Jurkat, Clone E6-1 (cell line): ENCODE measurements around the gene ALG5.

Experiments
- DNase-seq: peaks from one replicate; pipeline ENCODE4 v3.0.0-alpha.2; 2011; ENCODE audit warnings: low read depth, low spot score
- H3K4me3 ChIP-seq: 2 replicates; pipeline ENCODE4 v1.5.1; 2011; ENCODE audit warnings: mild to moderate bottlenecking, low read length, control low read depth, moderate library complexity

ALG5 gene

DNA sequence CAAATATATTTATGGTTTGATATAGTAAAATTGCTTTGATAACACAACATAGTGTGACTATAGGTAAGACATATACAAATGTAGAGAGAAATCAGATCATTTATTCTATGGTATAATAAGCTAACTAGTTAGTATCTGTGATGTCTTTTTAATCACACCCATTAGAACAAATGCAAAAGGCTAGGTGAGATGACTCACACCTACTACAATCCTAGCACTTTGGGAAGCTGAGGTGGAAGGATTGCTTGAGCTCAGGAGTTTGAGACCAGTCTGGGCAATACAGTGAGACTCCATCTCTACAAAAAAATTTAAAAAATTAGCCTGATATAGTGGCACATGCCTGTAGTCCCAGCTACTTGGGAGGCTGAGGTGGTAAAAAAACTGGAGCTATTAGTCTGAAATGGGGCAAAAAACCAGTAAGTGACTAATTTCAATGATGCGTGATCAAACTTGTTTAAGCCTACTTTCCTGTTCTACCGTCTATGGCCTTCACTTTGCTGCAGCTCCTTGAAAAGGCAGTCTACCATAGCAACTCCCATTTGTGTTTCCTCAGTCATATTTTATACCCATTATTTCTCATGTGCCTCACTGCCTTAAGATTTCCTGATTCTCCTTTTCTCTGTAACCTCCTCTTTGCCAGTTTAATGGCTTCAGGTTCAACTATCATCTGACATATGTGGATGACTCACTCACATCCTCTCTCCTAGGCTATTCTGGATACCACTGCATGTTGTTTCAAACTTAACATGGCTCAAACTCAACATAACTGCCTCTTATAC, 12.5 kb downstream of the ALG5 start:
- DNase-seq: no peak
- H3K4me3 ChIP-seq: no peak overlapping the region

- peak; percentile 43 for DNase-seq
- no peak overlapping the region for H3K4me3 ChIP-seq
These were observed 17.9 kb downstream of the ALG5 start for GRCh38 chr13:36981156-36981743.

DNA sequence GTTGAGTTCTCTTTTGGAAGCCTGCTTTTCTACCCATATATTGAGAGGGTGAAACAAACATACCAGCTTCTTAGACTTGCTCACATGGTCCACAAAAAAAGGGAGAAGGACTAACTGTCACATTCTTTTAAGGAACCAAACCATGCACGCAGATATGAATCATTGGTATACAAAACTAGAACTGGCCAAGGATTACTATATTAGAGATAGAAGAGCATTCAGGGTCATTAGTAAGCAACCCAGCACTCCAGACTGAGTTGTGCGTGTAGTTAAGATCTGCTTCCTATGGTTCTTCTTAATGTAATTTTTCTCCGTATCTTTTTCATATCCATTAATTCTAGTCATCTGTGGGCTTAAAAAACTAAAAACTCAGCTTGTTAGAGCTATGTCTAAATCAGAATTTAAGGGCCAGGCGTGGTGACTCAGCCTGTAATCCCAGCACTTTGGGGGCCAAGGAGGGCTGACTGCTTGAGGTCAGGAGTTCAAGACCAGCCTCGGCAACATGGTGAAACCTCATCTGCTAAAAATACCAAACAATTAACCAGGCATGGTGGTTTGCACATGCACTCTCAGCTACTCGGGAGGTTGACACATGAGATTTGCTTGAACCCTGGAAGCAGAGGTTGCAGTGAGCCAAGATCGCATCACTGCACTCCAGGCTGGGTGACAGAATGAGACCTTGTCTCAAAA, 19.6 kb downstream of the ALG5 start:
- no peak overlapping the region for H3K4me3 ChIP-seq
- DNase-seq: no peak

GRCh38 chr13:36975172-36975571, 24.0 kb downstream of the ALG5 start:
- no peak overlapping the region for H3K4me3 ChIP-seq
- peak; percentile 39 for DNase-seq

DNA sequence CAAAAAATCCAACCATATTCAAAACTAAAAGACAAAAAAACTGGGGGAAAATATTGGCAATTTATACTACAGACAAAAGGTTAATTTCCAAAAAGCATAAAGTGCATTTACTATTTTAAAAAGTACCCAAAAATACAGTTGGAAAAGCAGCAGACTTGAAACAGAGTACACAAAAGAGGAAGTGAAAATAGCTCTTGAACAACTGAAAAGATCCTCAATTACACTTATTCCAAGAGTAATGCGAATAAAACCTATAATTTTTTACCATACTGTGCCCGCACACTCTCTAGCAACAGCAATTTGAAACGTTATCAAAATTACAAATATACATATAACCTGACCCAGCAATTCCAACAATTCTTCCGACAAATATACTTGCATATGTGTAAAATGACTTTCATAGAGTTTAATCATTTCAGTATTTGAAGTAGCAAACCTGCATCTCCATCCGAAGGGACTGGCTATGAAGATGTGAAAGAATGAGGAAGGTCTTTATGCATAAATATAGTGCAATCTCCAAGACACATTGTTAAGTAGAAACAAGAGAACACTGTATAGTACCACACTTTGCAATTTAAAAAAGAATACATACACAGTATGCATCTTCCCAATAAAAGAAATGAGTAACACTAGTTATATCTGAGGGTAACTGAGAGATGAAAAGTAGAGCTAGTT, 25.4 kb downstream of the ALG5 start:
- H3K4me3 ChIP-seq: no peak overlapping the region
- DNase-seq: no peak

GRCh38 chr13:36973009-36973408, 26.1 kb downstream of the ALG5 start:
- H3K4me3 ChIP-seq: no peak overlapping the region

DNA sequence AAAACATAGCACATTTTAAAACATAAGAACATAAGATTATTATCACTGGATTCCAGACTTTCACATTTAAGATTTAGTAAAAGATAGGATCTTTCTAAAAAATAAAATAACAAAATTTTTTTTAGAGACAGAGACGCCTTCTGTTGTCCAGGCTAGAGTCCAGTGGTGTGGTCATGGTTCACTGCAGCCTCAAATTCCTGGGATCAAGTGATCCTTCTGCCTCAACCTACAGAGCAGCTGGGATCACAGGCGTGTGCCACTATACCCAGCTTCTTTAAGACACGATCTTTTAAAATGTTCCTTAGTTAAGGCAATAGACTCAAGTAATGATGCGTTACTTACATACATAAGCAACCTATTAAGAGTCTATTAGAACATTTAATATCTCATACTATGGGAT, 32.7 kb downstream of the ALG5 start:
- DNase-seq: no peak

More at GRCh38 chr13:36973009-36973408, 26.1 kb downstream of the ALG5 start:
- no peak for DNase-seq

GRCh38 chr13:36965767-36966166, 33.4 kb downstream of the ALG5 start:
- H3K4me3 ChIP-seq: no peak overlapping the region
- DNase-seq: no peak

More for the DNA sequence above, 32.7 kb downstream of the ALG5 start:
- no peak overlapping the region for H3K4me3 ChIP-seq

GRCh38 chr13:36959456-36960116, 39.6 kb downstream of the ALG5 start:
- no peak for DNase-seq
- no peak overlapping the region for H3K4me3 ChIP-seq

GRCh38 chr13:36954542-36954941, 44.6 kb downstream of the ALG5 start:
- H3K4me3 ChIP-seq: no peak overlapping the region

GRCh38 chr13:36950920-36951319, 48.2 kb downstream of the ALG5 start:
- DNase-seq: no peak
- H3K4me3 ChIP-seq: no peak overlapping the region

More at GRCh38 chr13:36954542-36954941, 44.6 kb downstream of the ALG5 start:
- DNase-seq: no peak

DNA sequence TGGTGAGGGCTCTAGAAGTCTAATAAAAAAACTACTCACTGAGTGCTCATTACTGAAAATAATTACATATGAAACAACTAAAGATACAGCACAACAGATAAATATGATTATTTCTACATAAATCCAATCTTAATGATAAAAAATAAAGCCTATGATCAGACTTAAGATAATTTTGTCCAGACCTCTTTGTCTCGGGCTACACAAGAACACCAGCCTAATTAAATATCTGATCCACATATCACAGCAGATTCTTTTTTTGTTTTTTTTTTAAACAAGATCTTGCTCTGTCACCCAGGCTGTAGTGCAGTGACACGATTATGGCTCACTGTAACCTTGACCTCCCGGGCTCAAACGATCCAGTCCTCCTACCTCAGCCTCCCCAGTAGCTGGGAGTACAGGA, 48.8 kb downstream of the ALG5 start:
- no peak overlapping the region for H3K4me3 ChIP-seq
- no peak for DNase-seq

- DNase-seq: no peak
These were observed 54.1 kb downstream of the ALG5 start for GRCh38 chr13:36945078-36945477.

DNA sequence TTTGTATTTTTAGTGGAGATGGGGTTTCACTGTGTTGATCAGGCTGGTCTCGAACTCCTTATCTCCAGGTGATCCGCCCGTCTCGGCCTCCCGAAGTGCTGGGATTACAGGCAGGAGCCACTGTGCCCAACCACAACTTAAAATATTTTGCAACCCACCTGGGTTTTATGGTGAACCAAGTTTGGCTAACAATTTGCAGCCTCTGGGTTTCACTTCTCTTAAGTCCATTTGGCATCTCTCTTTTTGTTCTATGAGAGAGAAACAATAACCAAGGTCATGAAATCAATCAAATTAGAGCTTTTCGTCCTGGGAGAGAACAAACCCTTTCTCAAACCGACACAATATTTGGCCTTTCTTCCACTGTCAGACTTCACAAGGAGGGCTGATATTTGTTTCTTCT, 73.5 kb downstream of the ALG5 start:
- no peak overlapping the region for H3K4me3 ChIP-seq
- DNase-seq: no peak

More at GRCh38 chr13:36945078-36945477, 54.1 kb downstream of the ALG5 start:
- H3K4me3 ChIP-seq: no peak overlapping the region

DNA sequence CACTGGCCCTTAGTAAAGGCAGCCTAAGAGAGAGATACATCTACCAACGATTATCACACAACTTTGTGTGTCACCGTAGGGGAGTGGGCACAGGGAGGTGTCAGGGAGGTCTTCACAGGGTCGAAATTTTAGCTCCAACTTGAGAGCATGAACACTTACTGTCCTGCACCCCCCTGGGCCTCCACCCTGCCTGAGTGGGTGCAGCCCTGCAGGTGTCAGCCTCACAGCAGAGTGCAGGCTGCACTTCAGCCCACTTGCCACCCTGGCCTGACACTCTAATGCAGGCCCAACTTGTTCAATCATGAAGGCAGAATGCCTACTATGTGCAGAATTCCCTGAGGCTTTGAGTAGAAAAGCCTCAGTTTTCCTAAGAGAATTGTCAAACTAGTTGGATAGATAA, 75.1 kb downstream of the ALG5 start:
- DNase-seq: no peak
- H3K4me3 ChIP-seq: no peak overlapping the region

DNA sequence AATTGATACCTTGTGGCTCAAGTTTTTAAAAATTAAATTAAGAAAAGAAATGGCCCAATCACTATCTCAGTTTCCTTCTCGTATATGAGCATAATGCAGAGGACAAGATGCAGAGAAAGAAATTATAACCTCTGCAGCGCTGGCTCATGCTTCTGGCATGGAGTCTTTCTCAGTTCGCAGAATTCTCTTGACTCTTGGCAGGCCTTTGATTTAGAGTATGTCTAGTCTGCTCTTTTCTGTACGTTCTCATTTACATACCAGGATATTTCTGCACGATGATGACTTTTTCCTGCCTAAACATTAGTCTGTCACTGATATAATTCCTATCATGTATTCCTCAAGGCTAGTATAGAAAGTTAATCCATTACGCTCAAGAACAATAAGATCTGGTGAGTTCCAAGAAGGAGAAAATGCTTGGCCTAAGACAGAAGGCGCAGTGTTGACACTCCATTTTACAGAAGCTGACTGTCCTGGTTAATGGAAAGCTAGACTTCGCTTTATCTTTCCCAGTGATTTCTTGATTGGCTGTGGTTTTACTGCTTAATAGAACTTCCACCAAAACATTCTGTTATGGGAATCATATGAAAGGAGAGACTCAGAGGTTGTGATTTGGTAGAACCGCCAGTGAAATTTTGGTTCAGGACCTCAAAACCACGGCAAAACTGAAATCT, 77.4 kb downstream of the ALG5 start:
- no peak for DNase-seq
- no peak overlapping the region for H3K4me3 ChIP-seq

DNA sequence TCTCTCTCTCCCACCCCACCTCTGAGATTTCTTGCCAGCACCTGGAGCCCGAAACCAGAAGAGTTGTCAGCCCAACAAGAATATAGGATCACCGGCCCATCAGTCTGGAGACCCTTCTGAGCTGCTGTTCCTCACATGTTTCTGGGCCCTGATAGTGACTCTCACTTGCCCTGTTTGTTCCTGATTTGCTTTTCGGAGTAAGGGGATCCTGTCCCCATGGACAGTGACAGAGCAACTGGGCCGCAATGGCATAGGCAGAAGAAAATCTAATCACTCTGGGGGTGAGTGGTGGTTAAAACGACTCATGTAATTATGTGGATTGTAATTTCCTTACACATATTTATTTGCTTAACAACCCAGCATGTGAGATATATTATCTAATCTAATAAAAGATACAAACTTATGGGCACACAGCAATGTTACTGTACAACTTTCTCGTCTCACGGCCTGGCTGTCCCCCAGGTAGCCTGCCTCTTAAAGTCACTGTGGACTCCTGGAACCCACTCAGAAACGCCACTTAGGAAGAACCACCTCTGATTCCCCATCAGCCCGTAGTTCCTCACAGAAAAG, 78.4 kb downstream of the ALG5 start:
- no peak for DNase-seq
- H3K4me3 ChIP-seq: no peak overlapping the region

DNA sequence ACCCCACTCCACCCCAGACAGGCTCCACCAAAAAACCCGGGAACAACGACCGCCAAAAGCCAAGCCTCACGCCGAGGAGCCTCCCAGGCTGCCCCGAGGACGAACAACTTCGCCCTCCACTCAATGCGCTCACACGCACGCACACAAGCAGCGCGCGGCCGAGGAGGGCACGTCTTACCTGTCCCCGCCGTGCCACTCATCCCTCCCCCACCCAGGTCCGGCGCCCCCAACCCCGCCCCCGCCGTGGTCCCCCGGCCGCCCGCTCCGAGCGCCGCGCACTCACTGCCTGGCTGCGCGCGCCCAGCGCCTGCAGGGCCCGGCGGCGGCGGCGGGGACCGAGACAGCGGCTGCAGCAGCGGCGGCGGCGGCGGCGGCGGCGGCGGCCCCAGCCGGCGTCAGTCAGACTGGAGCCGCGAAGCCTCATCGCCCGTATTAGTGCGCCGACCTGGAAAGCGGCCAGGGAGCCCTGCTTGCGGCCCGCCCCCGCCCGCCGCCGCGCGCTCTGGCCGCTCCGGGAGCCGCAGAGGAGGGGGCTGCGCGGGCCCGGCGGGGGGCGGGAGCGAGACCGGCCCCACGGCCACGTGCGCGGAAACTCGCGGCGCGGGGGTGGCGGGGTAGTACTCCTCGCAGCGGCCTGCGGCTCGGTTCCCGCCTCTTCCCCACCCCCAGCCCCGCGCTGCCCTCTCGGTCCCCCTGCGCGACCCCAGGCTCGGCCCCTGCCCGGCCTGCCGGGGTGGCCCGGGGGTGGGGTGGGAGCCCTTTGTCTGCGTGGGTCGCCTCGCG, 79.1 kb downstream of the ALG5 start, which contains the start of gene SMAD9:
TSS of gene SMAD9 (minus strand) at position 406 of the 783 bp plus-strand sequence. CDS start 40,549 bp downstream, outside the sequence.
- peak within 1 kb of the TSS; percentile 26 for H3K4me3 ChIP-seq
- no peak for DNase-seq
